Measurements from ENCODE around the gene ERN1.

DNA sequence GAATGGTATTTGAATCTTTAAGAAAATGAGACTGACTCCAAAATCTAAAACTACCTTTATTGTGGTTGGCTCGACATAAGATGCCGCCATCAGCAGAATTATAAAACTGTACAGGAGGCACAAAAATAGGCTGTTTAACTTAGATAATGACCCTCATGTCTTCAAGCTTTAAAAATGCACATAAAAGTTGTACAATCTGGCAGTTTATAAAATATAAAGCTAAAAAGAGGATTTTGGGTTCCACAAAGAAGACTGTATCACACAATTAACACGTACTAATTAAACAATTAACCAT is 90.9 kb downstream of the ERN1 start:
- TF ChIP-seq, protein P1, sequence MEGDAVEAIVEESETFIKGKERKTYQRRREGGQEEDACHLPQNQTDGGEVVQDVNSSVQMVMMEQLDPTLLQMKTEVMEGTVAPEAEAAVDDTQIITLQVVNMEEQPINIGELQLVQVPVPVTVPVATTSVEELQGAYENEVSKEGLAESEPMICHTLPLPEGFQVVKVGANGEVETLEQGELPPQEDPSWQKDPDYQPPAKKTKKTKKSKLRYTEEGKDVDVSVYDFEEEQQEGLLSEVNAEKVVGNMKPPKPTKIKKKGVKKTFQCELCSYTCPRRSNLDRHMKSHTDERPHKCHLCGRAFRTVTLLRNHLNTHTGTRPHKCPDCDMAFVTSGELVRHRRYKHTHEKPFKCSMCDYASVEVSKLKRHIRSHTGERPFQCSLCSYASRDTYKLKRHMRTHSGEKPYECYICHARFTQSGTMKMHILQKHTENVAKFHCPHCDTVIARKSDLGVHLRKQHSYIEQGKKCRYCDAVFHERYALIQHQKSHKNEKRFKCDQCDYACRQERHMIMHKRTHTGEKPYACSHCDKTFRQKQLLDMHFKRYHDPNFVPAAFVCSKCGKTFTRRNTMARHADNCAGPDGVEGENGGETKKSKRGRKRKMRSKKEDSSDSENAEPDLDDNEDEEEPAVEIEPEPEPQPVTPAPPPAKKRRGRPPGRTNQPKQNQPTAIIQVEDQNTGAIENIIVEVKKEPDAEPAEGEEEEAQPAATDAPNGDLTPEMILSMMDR (IDR thresholded peaks at IDR 0.05) = no peak
- TF ChIP-seq POLR2A (IDR thresholded peaks at IDR 0.05) = no peak
